CD8-positive, alpha-beta memory T cell (primary cell): ENCODE results near the gene KRTAP23-1. TPM values are rescaled to one million over a fixed set of nuclear protein-coding genes. Genes with fewer than 3 reads are reported as not detected.

Experiments used
- CTCF ChIA-PET: fragments of 350-600 bp; sonication (Branson Sonifier 250); formaldehyde crosslinking; loops from one replicate; lab custom pipeline; 2021; ENCODE audit warnings: antibody characterized with exemption; lab: Charles Lee
- POLR2A ChIA-PET: fragments of 350-600 bp; sonication (Branson Sonifier 250); formaldehyde crosslinking; loops from one replicate; lab custom pipeline; 2021; ENCODE audit warnings: antibody characterized with exemption; lab: Charles Lee
- DNase-seq, 5 donors: peaks; one replicate each; pipeline versions ENCODE4 v3.0.0 to v3.0.0-alpha.2; 2020 to 2022; ENCODE audit warnings: mixed read lengths in 1 of 5
- H3K27ac ChIP-seq: one replicate; pipeline ENCODE4 v1.7.0; 2013; ENCODE audit warnings: low read depth, mild to moderate bottlenecking, low read length, moderate library complexity
- H3K27me3 ChIP-seq: 2 replicates; pipeline ENCODE4 v1.7.0; 2013; ENCODE audit warnings: low read length, mild to moderate bottlenecking; ENCODE audit not compliant: insufficient read depth, poor library complexity, severe bottlenecking
- H3K36me3 ChIP-seq: 2 replicates; pipeline ENCODE4 v1.7.0; 2013; ENCODE audit warnings: mild to moderate bottlenecking, low read length, moderate library complexity; ENCODE audit not compliant: insufficient read depth
- H3K4me1 ChIP-seq: 2 replicates; pipeline ENCODE4 v1.7.0; 2013; ENCODE audit warnings: mild to moderate bottlenecking, low read length, moderate library complexity; ENCODE audit not compliant: insufficient read depth
- H3K4me3 ChIP-seq: 2 replicates; pipeline ENCODE4 v1.7.0; 2013; ENCODE audit warnings: mild to moderate bottlenecking, low read length
- H3K9me3 ChIP-seq: 2 replicates; pipeline ENCODE4 v1.7.0; 2013; ENCODE audit warnings: mild to moderate bottlenecking, low read length
- H3K27ac Mint-ChIP-seq, 8 donors: one replicate each; pipeline ENCODE4 v1.8.0; 2020 to 2021; ENCODE audit warnings: mixed read lengths in 8 of 8, mild to moderate bottlenecking in 6 of 8, inconsistent platforms in 3 of 8, moderate library complexity in 3 of 8
- H3K27me3 Mint-ChIP-seq, 2 donors: one replicate each; pipeline ENCODE4 v1.8.0; 2020 to 2021; ENCODE audit warnings: mixed read lengths in 2 of 2, mild to moderate bottlenecking in 1 of 2, moderate library complexity in 1 of 2
- H3K36me3 Mint-ChIP-seq, 3 donors: one replicate each; pipeline ENCODE4 v1.8.0; 2020 to 2021; ENCODE audit warnings: mixed read lengths in 3 of 3, inconsistent platforms in 1 of 3, mild to moderate bottlenecking in 1 of 3
- H3K4me1 Mint-ChIP-seq, 3 donors: one replicate each; pipeline ENCODE4 v1.8.0; 2020 to 2021; ENCODE audit warnings: mixed read lengths in 3 of 3, inconsistent platforms in 1 of 3, mild to moderate bottlenecking in 1 of 3
- H3K4me3 Mint-ChIP-seq, 7 donors: one replicate each; pipeline ENCODE4 v1.8.0; 2020 to 2021; ENCODE audit warnings: mixed read lengths in 7 of 7, mild to moderate bottlenecking in 6 of 7, moderate library complexity in 4 of 7, inconsistent platforms in 2 of 7
- H3K9me3 Mint-ChIP-seq, 5 donors: one replicate each; pipeline ENCODE4 v1.8.0; 2020 to 2022; ENCODE audit warnings: mixed read lengths in 5 of 5, mild to moderate bottlenecking in 3 of 5, moderate library complexity in 2 of 5, inconsistent platforms in 1 of 5
- polyA plus RNA-seq: library from polyadenylated mRNA; unstranded; fragments of 300-500 nt; fragmentation: Illumina TruSeq; gene quantifications from one replicate; pipeline ENCODE4 v1.2.3, GENCODE V29; 2021
- total RNA-seq, 2 experiments: library from RNA; stranded (reverse); gene quantifications; one replicate each; pipeline ENCODE4 v1.2.3, GENCODE V29; 2021

Gene KRTAP23-1
- total and polyA plus RNA-seq, 3 experiments from 2014 or later, result not detected

DNA sequence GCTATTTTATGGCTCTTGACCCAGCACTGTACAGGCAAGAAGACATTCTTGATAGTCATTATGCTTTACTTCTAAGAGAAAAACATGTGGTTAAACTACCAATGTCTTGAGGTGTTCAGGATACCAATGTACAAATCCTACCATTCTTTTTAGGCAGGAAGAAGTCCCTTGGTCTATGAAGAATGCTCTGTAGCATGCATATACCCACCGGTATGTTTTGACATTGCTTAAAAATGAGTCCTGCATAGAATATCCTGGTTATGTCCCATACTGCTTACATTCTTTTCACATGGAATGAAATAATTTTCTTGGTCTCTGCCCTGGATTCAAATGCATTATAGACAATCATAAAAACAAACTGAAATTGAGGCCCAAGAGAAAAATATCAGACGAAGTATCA lies 15.7 kb downstream of the KRTAP23-1 start:
- ChIA-PET CTCF (no interaction called here), POLR2A (no interaction called here)
- H3K27me3 Mint-ChIP-seq, result no peaks in the 10 kb centered on the region
- Histone ChIP-seq H3K4me3 (no peak overlapping the region), H3K36me3 (no peaks in the 10 kb centered on the region), H3K4me1 (no peaks in the 10 kb centered on the region), H3K27ac (no peak overlapping the region), H3K27me3 (no peaks in the 10 kb centered on the region), H3K9me3 (no peaks in the 10 kb centered on the region)
- no peak for DNase-seq
- no peak overlapping the region for H3K4me3 Mint-ChIP-seq
- H3K4me1 Mint-ChIP-seq, result no peaks in the 10 kb centered on the region
- no peak overlapping the region for H3K27ac Mint-ChIP-seq
- peaks cover 0 to 6% (median 0%) of the 10 kb centered on the region in 5 donors for H3K9me3 Mint-ChIP-seq
- H3K36me3 Mint-ChIP-seq, result no peaks in the 10 kb centered on the region

DNA sequence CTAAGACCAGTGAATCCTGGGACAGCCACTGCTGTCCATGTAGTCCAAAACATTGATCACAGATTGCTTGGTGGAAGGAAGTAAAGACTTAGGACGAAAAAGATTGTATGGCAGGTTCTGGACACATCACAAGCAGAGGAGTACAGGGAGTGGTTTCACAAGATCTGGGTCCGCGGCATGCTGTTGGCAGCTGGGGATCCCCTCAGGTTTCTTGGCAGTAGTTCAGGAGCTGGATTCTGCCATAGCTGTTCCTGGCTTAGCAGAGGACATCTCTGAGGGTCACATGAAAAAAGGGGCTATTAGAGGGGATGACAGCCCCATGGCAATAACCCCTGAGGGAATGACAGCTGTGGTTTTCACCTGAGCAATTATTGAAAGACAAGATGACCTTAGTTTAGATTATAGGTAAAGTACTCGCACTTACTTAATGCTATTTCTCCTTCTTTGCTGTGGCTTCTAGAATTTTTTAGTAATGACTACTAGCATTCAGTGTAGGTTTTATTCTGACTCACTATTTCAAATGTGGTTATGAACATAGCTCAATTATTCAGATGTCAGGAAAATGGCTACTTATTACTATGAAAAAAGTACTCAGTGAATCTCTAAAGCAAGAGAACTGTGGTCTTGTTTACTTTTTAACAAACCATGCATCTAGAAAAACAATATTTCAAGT lies 19.1 kb downstream of the KRTAP23-1 start:
- H3K36me3 Mint-ChIP-seq, result no peaks in the 10 kb centered on the region
- H3K9me3 ChIP-seq, result no peaks in the 10 kb centered on the region
- no peak for DNase-seq
- peaks cover 3 to 15% (median 9%) of the 10 kb centered on the region in 5 donors for H3K9me3 Mint-ChIP-seq
- no peak overlapping the region for H3K27ac Mint-ChIP-seq
- no peaks in the 10 kb centered on the region for H3K4me1 ChIP-seq
- H3K27me3 ChIP-seq, result no peaks in the 10 kb centered on the region
- ChIA-PET CTCF (no interaction called here), POLR2A (no interaction called here)
- no peak overlapping the region for H3K4me3 ChIP-seq
- no peaks in the 10 kb centered on the region for H3K36me3 ChIP-seq
- H3K27me3 Mint-ChIP-seq, result no peaks in the 10 kb centered on the region
- H3K27ac ChIP-seq, result no peak overlapping the region
- H3K4me3 Mint-ChIP-seq, result no peak overlapping the region
- H3K4me1 Mint-ChIP-seq, result no peaks in the 10 kb centered on the region

DNA sequence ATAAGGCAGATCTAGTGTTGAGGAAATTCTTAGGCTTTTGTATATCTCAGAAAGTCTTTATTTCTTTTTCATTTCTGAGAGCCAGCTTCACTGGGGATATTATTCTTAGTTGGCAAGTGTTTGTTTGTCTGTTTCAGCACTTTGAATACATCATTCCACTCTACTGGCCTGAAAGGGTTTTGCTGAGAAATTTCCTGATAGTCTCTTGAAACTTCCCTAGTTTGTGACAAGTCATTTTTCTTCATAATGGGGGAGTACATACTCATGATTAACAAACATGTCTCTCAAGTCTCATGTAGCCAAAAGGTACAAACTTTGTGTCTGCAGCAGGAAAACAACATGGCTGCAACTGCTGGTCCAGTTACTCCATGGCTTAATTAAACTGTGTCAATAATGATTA lies 22.0 kb downstream of the KRTAP23-1 start:
- Mint-ChIP-seq H3K4me3 (no peak overlapping the region), H3K36me3 (no peaks in the 10 kb centered on the region), H3K27ac (no peak overlapping the region), H3K4me1 (no peaks in the 10 kb centered on the region), H3K9me3 (peaks cover 3 to 20% (median 10%) of the 10 kb centered on the region in 5 donors), H3K27me3 (no peaks in the 10 kb centered on the region)
- H3K4me1 ChIP-seq, result no peaks in the 10 kb centered on the region
- no peaks in the 10 kb centered on the region for H3K36me3 ChIP-seq
- DNase-seq, result no peak
- no peaks in the 10 kb centered on the region for H3K27me3 ChIP-seq
- no peaks in the 10 kb centered on the region for H3K9me3 ChIP-seq
- no peak overlapping the region for H3K4me3 ChIP-seq
- POLR2A ChIA-PET, result no interaction called here
- no peak overlapping the region for H3K27ac ChIP-seq
- CTCF ChIA-PET, result no interaction called here

DNA sequence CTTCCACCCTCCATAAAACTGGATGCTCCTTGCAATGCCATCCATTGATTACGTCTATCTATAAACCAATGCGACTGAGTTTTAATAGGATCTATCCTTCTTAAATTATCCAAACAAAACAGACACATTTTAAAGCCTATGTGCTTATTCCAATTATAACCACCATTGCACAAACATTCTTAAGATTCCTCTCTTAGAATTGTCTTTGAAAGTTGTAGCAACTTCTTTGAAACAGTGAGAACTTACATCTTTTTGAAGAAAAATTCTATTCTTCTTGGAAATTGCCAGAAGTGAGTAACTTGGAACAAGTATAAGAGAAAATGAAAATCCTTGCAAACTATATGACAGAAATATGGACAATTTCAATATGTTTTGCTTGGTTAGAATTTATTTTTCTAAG lies 28.2 kb downstream of the KRTAP23-1 start, which contains the start of gene KRTAP26-1:
KRTAP26-1 (minus strand) TSS at position 101 of the 400 bp plus-strand sequence. CDS start 280 bp downstream, outside the sequence.
- H3K36me3 Mint-ChIP-seq, result no peaks in the 10 kb centered on the region
- Histone ChIP-seq H3K9me3 (no peaks in the 10 kb centered on the region), H3K4me3 (no peak within 1 kb of the TSS), H3K4me1 (no peaks in the 10 kb centered on the region), H3K27ac (no peak within 1 kb of the TSS), H3K27me3 (no peaks in the 10 kb centered on the region), H3K36me3 (no peaks in the 10 kb centered on the region)
- CTCF ChIA-PET, result no interaction called here
- H3K27ac Mint-ChIP-seq, result no peak within 1 kb of the TSS
- POLR2A ChIA-PET, result no interaction called here
- no peaks in the 10 kb centered on the region for H3K27me3 Mint-ChIP-seq
- H3K9me3 Mint-ChIP-seq, result peaks cover 2 to 16% (median 8%) of the 10 kb centered on the region in 5 donors
- no peaks in the 10 kb centered on the region for H3K4me1 Mint-ChIP-seq
- no peak for DNase-seq
- peak within 1 kb of the TSS in 1 of 7 donors; percentile 23 for H3K4me3 Mint-ChIP-seq

DNA sequence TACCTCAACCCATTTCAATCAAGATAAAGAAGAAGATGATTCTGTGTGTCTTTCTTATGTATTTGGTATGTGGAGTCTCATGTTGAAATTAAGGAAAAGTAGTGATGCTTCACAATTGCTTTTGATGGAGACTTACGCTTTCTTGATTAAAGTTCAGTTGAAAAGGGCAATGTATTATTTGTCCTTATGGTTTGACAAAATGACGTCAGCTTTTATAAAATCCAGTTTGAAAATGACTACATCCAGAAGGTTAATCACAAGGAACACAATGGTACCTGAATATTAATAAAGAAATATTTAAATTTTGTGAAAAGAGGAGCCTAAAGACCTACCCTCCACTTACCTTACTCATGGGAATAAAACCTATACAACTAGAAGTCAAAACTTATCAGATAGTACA lies 32.7 kb downstream of the KRTAP23-1 start:
- CTCF ChIA-PET, result no interaction called here
- no peak overlapping the region for H3K4me3 Mint-ChIP-seq

DNA sequence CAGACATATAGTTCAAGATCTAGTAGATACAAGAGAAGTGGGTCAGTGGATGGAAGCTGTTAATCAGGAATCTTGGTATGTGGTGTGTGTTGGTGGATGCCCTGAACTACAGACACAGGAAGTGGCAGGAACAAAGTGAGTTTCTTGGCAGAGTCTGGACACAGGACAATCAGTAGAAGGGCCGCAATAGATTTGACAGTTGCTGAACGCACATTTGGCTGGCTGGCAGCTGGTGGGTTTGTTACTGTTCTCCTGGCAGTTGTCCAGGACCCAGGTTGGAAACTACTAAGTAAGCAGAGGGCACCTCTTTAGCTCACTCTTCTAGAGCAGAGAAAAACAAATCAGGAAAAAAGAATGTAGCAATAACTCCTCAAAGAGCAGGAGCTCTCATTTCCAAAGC lies 41.5 kb downstream of the KRTAP23-1 start:
- CTCF ChIA-PET, result interaction anchor here (0.9 kb wide), 1 partner anchor 10 kb away, joined by 3 read pairs; no protein-coding TSS in a partner anchor
- Mint-ChIP-seq H3K9me3 (peaks cover 0 to 6% (median 3%) of the 10 kb centered on the region in 5 donors), H3K4me1 (no peaks in the 10 kb centered on the region), H3K27ac (no peak overlapping the region), H3K36me3 (no peaks in the 10 kb centered on the region), H3K4me3 (no peak overlapping the region), H3K27me3 (no peaks in the 10 kb centered on the region)
- DNase-seq, result no peak
- H3K4me3 ChIP-seq, result no peak overlapping the region
- H3K4me1 ChIP-seq, result no peaks in the 10 kb centered on the region
- no peaks in the 10 kb centered on the region for H3K27me3 ChIP-seq
- no peaks in the 10 kb centered on the region for H3K9me3 ChIP-seq
- H3K36me3 ChIP-seq, result no peaks in the 10 kb centered on the region
- POLR2A ChIA-PET, result no interaction called here
- H3K27ac ChIP-seq, result no peak overlapping the region

More for the DNA sequence above, 32.7 kb downstream of the KRTAP23-1 start:
- Histone ChIP-seq H3K36me3 (no peaks in the 10 kb centered on the region), H3K27me3 (no peaks in the 10 kb centered on the region), H3K27ac (no peak overlapping the region), H3K4me3 (no peak overlapping the region), H3K4me1 (no peaks in the 10 kb centered on the region), H3K9me3 (no peaks in the 10 kb centered on the region)
- no peaks in the 10 kb centered on the region for H3K36me3 Mint-ChIP-seq
- POLR2A ChIA-PET, result no interaction called here
- no peaks in the 10 kb centered on the region for H3K4me1 Mint-ChIP-seq
- peaks cover 2 to 9% (median 4%) of the 10 kb centered on the region in 5 donors for H3K9me3 Mint-ChIP-seq
- no peaks in the 10 kb centered on the region for H3K27me3 Mint-ChIP-seq
- no peak overlapping the region for H3K27ac Mint-ChIP-seq
- no peak for DNase-seq

DNA sequence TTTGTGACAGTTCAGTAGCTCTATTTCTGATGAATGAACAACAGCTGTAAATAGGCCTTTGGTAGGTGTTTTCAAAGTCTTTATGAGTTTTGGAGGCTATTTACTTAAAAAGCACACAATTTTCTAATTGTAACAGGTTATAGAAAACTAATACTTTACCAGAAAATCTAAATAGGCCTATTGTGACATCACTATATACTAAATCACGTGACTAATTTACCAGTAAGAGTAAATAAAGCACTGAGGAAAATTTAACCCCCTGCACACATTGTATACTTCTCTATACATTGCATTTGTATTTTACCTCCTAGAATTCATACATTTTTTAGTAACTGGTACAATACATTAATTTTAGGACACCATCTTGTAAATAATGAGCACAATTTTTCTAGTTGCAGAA lies 43.3 kb downstream of the KRTAP23-1 start:
- H3K4me3 Mint-ChIP-seq, result no peak overlapping the region
- H3K4me3 ChIP-seq, result no peak overlapping the region
- CTCF ChIA-PET, result no interaction called here
- no peaks in the 10 kb centered on the region for H3K36me3 Mint-ChIP-seq
- no peak overlapping the region for H3K27ac Mint-ChIP-seq
- POLR2A ChIA-PET, result no interaction called here
- no peaks in the 10 kb centered on the region for H3K4me1 ChIP-seq
- H3K9me3 Mint-ChIP-seq, result peaks cover 4 to 15% (median 6%) of the 10 kb centered on the region in 5 donors
- no peaks in the 10 kb centered on the region for H3K27me3 ChIP-seq
- H3K27me3 Mint-ChIP-seq, result no peaks in the 10 kb centered on the region
- H3K27ac ChIP-seq, result no peak overlapping the region
- no peaks in the 10 kb centered on the region for H3K36me3 ChIP-seq
- no peaks in the 10 kb centered on the region for H3K4me1 Mint-ChIP-seq
- no peaks in the 10 kb centered on the region for H3K9me3 ChIP-seq
- no peak for DNase-seq
